Stimulated activated memory B cell treated with anti-CD40 and anti-IgM and Interleukin-4, amounts not matched to agents 10 μg/mL and 1 μg/mL and 100 μg/mL, for 72 hours (primary cell): ENCODE results near the gene BBS1.

Experiments used
- ATAC-seq: fragments of 150-1000 bp; cut with Tn5 transposase; 2 replicates; pipeline ENCODE4 v1.10.0; 2021
- H3K27ac Mint-ChIP-seq: one replicate; pipeline ENCODE4 v1.8.0; 2022; ENCODE audit warnings: mild to moderate bottlenecking, mixed read lengths
- H3K27me3 Mint-ChIP-seq: one replicate; pipeline ENCODE4 v1.8.0; 2022; ENCODE audit warnings: mixed read lengths
- H3K36me3 Mint-ChIP-seq: one replicate; pipeline ENCODE4 v1.8.0; 2022; ENCODE audit warnings: mixed read lengths
- H3K4me1 Mint-ChIP-seq: one replicate; pipeline ENCODE4 v1.8.0; 2022; ENCODE audit warnings: mixed read lengths
- H3K4me3 Mint-ChIP-seq: one replicate; pipeline ENCODE4 v1.8.0; 2022; ENCODE audit warnings: mild to moderate bottlenecking, moderate library complexity, mixed read lengths
- H3K9me3 Mint-ChIP-seq: one replicate; pipeline ENCODE4 v1.8.0; 2022; ENCODE audit warnings: mixed read lengths

BBS1 gene

DNA sequence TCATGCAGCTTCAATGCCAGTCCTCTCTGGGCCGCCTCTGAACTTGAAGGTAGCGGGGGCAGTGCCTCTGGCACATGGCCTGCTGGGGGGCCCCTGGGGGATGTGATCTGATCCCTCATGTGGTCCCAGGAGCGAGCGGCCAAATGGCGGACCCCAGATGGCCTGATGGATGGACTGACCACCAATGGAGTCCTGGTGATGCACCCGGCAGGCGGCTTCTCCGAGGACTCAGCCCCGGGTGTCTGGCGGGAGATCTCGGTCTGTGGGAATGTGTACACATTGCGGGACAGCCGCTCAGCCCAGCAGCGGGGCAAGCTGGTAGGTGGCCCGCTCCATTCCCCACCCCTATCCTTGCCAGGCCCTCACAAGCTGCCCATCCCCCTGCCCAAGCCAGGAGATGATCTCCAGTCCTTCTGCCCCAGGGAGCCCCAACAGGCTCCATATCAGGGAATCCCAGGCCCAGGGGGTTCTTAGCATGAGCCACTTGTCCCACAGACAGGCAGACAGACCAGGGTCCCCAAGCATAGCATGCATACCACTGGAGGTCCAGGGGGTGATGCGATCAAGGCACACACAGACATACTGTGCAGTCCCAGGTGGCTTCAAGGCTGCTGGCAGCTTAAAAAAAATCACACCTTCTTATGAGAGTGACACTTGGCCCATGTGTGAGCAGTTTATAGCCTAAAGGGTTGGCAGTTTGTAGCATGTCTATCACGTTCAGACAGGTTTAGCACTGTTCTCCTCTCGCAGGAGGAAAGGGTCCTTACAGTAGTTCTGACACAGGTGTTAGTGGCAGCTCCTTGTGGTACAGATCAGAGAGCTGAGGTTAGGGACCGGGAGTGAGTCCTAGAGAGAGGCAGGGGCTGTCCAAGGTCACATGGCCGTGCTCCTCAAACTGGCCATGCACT, 36.6 kb upstream of the BBS1 start:
- H3K4me1 Mint-ChIP-seq: peaks cover 15% of the 10 kb centered on the region
- peaks cover 19% of the 10 kb centered on the region for H3K36me3 Mint-ChIP-seq
- no peak overlapping the region for H3K4me3 Mint-ChIP-seq
- H3K27me3 Mint-ChIP-seq: no peaks in the 10 kb centered on the region
- no peak for ATAC-seq
- no peaks in the 10 kb centered on the region for H3K9me3 Mint-ChIP-seq
- no peak overlapping the region for H3K27ac Mint-ChIP-seq

DNA sequence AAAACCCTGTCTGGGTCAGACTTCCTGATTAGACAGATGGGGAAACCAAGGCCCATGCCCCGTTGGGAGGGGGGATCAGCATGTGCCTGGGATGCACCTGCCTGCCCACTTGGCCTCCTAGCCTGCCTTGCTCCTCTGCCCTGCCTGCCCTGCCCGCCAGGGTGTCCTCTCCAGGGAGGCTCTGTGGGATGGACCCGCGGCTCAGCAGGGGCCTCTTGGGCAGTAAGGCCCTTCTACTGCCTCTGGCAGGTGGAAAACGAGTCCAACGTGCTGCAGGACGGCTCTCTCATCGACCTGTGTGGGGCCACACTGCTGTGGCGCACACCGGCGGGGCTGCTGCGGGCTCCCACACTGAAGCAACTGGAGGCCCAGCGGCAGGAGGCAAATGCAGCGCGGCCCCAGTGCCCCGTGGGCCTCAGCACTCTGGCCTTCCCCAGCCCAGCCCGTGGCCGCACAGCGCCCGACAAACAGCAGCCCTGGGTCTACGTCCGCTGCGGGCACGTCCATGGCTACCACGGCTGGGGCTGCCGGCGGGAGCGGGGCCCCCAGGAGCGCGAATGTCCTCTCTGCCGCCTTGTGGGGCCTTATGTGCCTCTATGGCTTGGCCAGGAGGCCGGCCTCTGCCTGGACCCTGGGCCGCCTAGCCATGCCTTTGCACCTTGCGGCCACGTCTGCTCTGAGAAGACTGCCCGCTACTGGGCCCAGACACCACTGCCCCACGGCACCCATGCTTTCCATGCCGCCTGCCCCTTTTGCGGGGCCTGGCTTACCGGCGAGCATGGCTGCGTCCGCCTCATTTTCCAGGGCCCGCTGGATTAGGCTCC, 34.9 kb upstream of the BBS1 start:
- Mint-ChIP-seq H3K27me3 (no peaks in the 10 kb centered on the region), H3K9me3 (no peaks in the 10 kb centered on the region), H3K4me1 (peaks cover 25% of the 10 kb centered on the region), H3K27ac (no peak overlapping the region), H3K36me3 (peaks cover 19% of the 10 kb centered on the region), H3K4me3 (no peak overlapping the region)
- ATAC-seq: no peak

- peaks cover 30% of the 10 kb centered on the region for H3K4me1 Mint-ChIP-seq
- H3K27ac Mint-ChIP-seq: no peak overlapping the region
- no peak for ATAC-seq
- H3K4me3 Mint-ChIP-seq: no peak overlapping the region
- no peaks in the 10 kb centered on the region for H3K9me3 Mint-ChIP-seq
- H3K27me3 Mint-ChIP-seq: no peaks in the 10 kb centered on the region
- H3K36me3 Mint-ChIP-seq: peaks cover 14% of the 10 kb centered on the region
Measured at GRCh38 chr11:66476173-66476840, 34.1 kb upstream of the BBS1 start.

- no peaks in the 10 kb centered on the region for H3K9me3 Mint-ChIP-seq
Measured at GRCh38 chr11:66476841-66477251, 33.6 kb upstream of the BBS1 start.

GRCh38 chr11:66477263-66478201, 32.9 kb upstream of the BBS1 start:
- H3K27ac Mint-ChIP-seq: no peak overlapping the region
- H3K36me3 Mint-ChIP-seq: peaks cover 13% of the 10 kb centered on the region
- no peak for ATAC-seq
- H3K4me3 Mint-ChIP-seq: peak overlapping the region; percentile 35
- H3K9me3 Mint-ChIP-seq: no peaks in the 10 kb centered on the region
- no peaks in the 10 kb centered on the region for H3K27me3 Mint-ChIP-seq
- H3K4me1 Mint-ChIP-seq: peaks cover 30% of the 10 kb centered on the region

More at GRCh38 chr11:66476841-66477251, 33.6 kb upstream of the BBS1 start:
- ATAC-seq: no peak
- Mint-ChIP-seq H3K27ac (no peak overlapping the region), H3K4me3 (no peak overlapping the region), H3K27me3 (no peaks in the 10 kb centered on the region), H3K4me1 (peaks cover 30% of the 10 kb centered on the region), H3K36me3 (peaks cover 13% of the 10 kb centered on the region)

- ATAC-seq: no peak
- Mint-ChIP-seq H3K36me3 (peaks cover 13% of the 10 kb centered on the region), H3K4me1 (peaks cover 30% of the 10 kb centered on the region), H3K27me3 (no peaks in the 10 kb centered on the region), H3K27ac (peak overlapping the region; percentile 91), H3K9me3 (no peaks in the 10 kb centered on the region), H3K4me3 (peak overlapping the region; percentile 93)
Measured at GRCh38 chr11:66478729-66479393, 31.6 kb upstream of the BBS1 start.

GRCh38 chr11:66479394-66480116, 30.9 kb upstream of the BBS1 start:
- Mint-ChIP-seq H3K4me3 (peak overlapping the region; percentile 93), H3K9me3 (no peaks in the 10 kb centered on the region), H3K4me1 (peaks cover 30% of the 10 kb centered on the region), H3K27ac (peak overlapping the region; percentile 91), H3K27me3 (no peaks in the 10 kb centered on the region), H3K36me3 (peaks cover 13% of the 10 kb centered on the region)
- no peak for ATAC-seq

- ATAC-seq: peak; percentile 98
- no peaks in the 10 kb centered on the region for H3K9me3 Mint-ChIP-seq
- H3K4me3 Mint-ChIP-seq: peak within 1 kb of the TSS; percentile 93
- peaks cover 13% of the 10 kb centered on the region for H3K36me3 Mint-ChIP-seq
- H3K27ac Mint-ChIP-seq: peak within 1 kb of the TSS; percentile 91
- peaks cover 30% of the 10 kb centered on the region for H3K4me1 Mint-ChIP-seq
- no peaks in the 10 kb centered on the region for H3K27me3 Mint-ChIP-seq
Measured at GRCh38 chr11:66480117-66480938, 30.1 kb upstream of the BBS1 start, which contains the start of gene DPP3. Gene DPP3, plus strand, starts transcription at chr11:66480434. Its CDS starts 1,767 bp downstream, at chr11:66482201.

GRCh38 chr11:66484806-66485380, 25.5 kb upstream of the BBS1 start:
- peaks cover 6% of the 10 kb centered on the region for H3K4me1 Mint-ChIP-seq
- no peak for ATAC-seq
- H3K9me3 Mint-ChIP-seq: no peaks in the 10 kb centered on the region
- H3K27me3 Mint-ChIP-seq: no peaks in the 10 kb centered on the region
- H3K27ac Mint-ChIP-seq: no peak overlapping the region
- no peak overlapping the region for H3K4me3 Mint-ChIP-seq
- peaks cover 41% of the 10 kb centered on the region for H3K36me3 Mint-ChIP-seq

- Mint-ChIP-seq H3K36me3 (peaks cover 52% of the 10 kb centered on the region), H3K9me3 (no peaks in the 10 kb centered on the region), H3K4me1 (no peaks in the 10 kb centered on the region), H3K4me3 (no peak overlapping the region), H3K27ac (no peak overlapping the region), H3K27me3 (no peaks in the 10 kb centered on the region)
- no peak for ATAC-seq
Measured at GRCh38 chr11:66488957-66489356, 21.5 kb upstream of the BBS1 start.

GRCh38 chr11:66489636-66490035, 20.8 kb upstream of the BBS1 start:
- Mint-ChIP-seq H3K9me3 (no peaks in the 10 kb centered on the region), H3K27me3 (no peaks in the 10 kb centered on the region), H3K4me1 (no peaks in the 10 kb centered on the region)

GRCh38 chr11:66491315-66491935, 19.0 kb upstream of the BBS1 start:
- ATAC-seq: no peak
- Mint-ChIP-seq H3K4me3 (no peak overlapping the region), H3K9me3 (no peaks in the 10 kb centered on the region), H3K27me3 (no peaks in the 10 kb centered on the region), H3K4me1 (no peaks in the 10 kb centered on the region), H3K36me3 (peaks cover 50% of the 10 kb centered on the region), H3K27ac (no peak overlapping the region)

More at GRCh38 chr11:66489636-66490035, 20.8 kb upstream of the BBS1 start:
- Mint-ChIP-seq H3K4me3 (no peak overlapping the region), H3K36me3 (peaks cover 56% of the 10 kb centered on the region), H3K27ac (no peak overlapping the region)
- no peak for ATAC-seq
